H1 (cell line): Measurements from ENCODE around the gene RIN1. TPM values are rescaled to one million over a fixed set of nuclear protein-coding genes. Genes with fewer than 3 reads are reported as not detected.

ENCODE experiments used
- CTCF ChIA-PET: fragments of 300-600 bp; sonication (Branson Sonifier 250); formaldehyde crosslinking; loops from one replicate; lab custom pipeline; 2021; ENCODE audit not compliant: partially characterized antibody; lab: Charles Lee
- POLR2A ChIA-PET: fragments of 300-600 bp; sonication (Branson Sonifier 250); formaldehyde crosslinking; loops from one replicate; lab custom pipeline; 2021; ENCODE audit warnings: inconsistent platforms; ENCODE audit not compliant: partially characterized antibody; lab: Charles Lee
- DNase-seq, 2 experiments: peaks; one replicate each; pipeline versions ENCODE4 v3.0.0 to v3.0.0-alpha.2; 2010 to 2022; ENCODE audit warnings: low spot score in 2 of 2, low read depth in 1 of 2, mixed read lengths in 1 of 2
- FAIRE-seq: peaks from 2 replicates; lab custom pipeline; 2011; peaks lifted over from hg19 to GRCh38; lab: Jason Lieb, UNC
- H2AFZ ChIP-seq: 2 replicates; pipeline ENCODE4 v1.8.1; 2012; ENCODE audit warnings: low read length, inconsistent platforms
- H2AK5ac ChIP-seq: 2 replicates; pipeline ENCODE4 v1.6.1; 2013; ENCODE audit warnings: low read depth, low read length
- H2BK120ac ChIP-seq: replicated peaks from 2 replicates; pipeline ENCODE3; 2013; ENCODE audit warnings: low read depth, low read length, inconsistent platforms
- H2BK12ac ChIP-seq: 2 replicates; pipeline ENCODE4 v1.6.1; 2013; ENCODE audit warnings: low read depth, low read length
- H2BK15ac ChIP-seq: 2 replicates; pipeline ENCODE4 v1.6.1; 2013; ENCODE audit warnings: low read length
- H2BK20ac ChIP-seq: 2 replicates; pipeline ENCODE4 v1.6.1; 2013; ENCODE audit warnings: low read length
- H2BK5ac ChIP-seq: 2 replicates; pipeline ENCODE4 v1.6.1; 2013; ENCODE audit warnings: low read depth, low read length
- H3K14ac ChIP-seq: 2 replicates; pipeline ENCODE4 v1.6.1; 2013; ENCODE audit warnings: inconsistent platforms; ENCODE audit not compliant: insufficient read length
- H3K18ac ChIP-seq: 2 replicates; pipeline ENCODE4 v1.6.1; 2013; ENCODE audit warnings: low read length; ENCODE audit errors: extremely low read depth
- H3K23ac ChIP-seq: 2 replicates; pipeline ENCODE4 v1.6.1; 2013; ENCODE audit warnings: inconsistent platforms; ENCODE audit not compliant: insufficient read length
- H3K23me2 ChIP-seq: 2 replicates; pipeline ENCODE4 v1.6.1; 2013; ENCODE audit warnings: low read depth, low read length
- H3K27ac ChIP-seq: 2 replicates; pipeline ENCODE4 v1.6.1; 2011; ENCODE audit warnings: low read depth, low read length, inconsistent platforms
- H3K27me3 ChIP-seq, 4 experiments: replicated peaks in 1 of 4; 1 replicate in 1 of 4; 2 replicates in 3 of 4; pipeline versions ENCODE4 v1.6.1 to v1.8.1; 2011 to 2013; ENCODE audit warnings: low read length in 3 of 4, mild to moderate bottlenecking in 3 of 4, inconsistent platforms in 2 of 4, mixed read lengths in 2 of 4, moderate library complexity in 1 of 4; ENCODE audit not compliant: control insufficient read depth in 3 of 4, insufficient read depth in 3 of 4; ENCODE audit errors: extremely low read depth in 1 of 4
- H3K36me3 ChIP-seq, 4 experiments: 2 replicates each; pipeline versions ENCODE4 v1.6.1 to v1.8.1; 2011 to 2013; ENCODE audit warnings: mild to moderate bottlenecking in 4 of 4, low read length in 3 of 4, moderate library complexity in 2 of 4, control low read depth in 1 of 4, inconsistent platforms in 1 of 4; ENCODE audit not compliant: insufficient read depth in 4 of 4, control insufficient read depth in 2 of 4
- H3K4ac ChIP-seq: replicated peaks from 2 replicates; pipeline ENCODE3; 2013; ENCODE audit warnings: low read length, low read depth, mixed read lengths, inconsistent platforms; ENCODE audit not compliant: insufficient read length
- H3K4me1 ChIP-seq, 4 experiments: replicated peaks in 1 of 4; 1 replicate in 1 of 4; 2 replicates in 3 of 4; pipeline versions ENCODE4 v1.6.1 to v1.8.1; 2011 to 2013; ENCODE audit warnings: low read length in 3 of 4, inconsistent platforms in 2 of 4, mixed read lengths in 1 of 4; ENCODE audit not compliant: insufficient read depth in 4 of 4, control insufficient read depth in 3 of 4
- H3K4me2 ChIP-seq, 2 experiments: 2 replicates each; pipeline versions ENCODE4 v1.6.1 to v1.8.1; 2011 to 2013; ENCODE audit warnings: low read depth in 2 of 2, low read length in 2 of 2, control low read depth in 1 of 2, inconsistent platforms in 1 of 2, mild to moderate bottlenecking in 1 of 2; ENCODE audit not compliant: insufficient read depth in 1 of 2
- H3K4me3 ChIP-seq, 4 experiments: fragments of 200-600, 300-600 bp in 1 of 4; sonication (generic), shearing (Covaris generic), sonication (Bioruptor Twin) in 1 of 4; 2 replicates each; pipeline versions ENCODE4 v1.5.1 to v1.8.1; 2011 to 2016; ENCODE audit warnings: low read length in 4 of 4, low read depth in 3 of 4, control low read depth in 2 of 4, inconsistent platforms in 2 of 4, mild to moderate bottlenecking in 2 of 4, mixed read lengths in 1 of 4, moderate library complexity in 1 of 4; ENCODE audit not compliant: insufficient read depth in 2 of 4; ENCODE audit errors: extremely low read depth in 1 of 4
- H3K56ac ChIP-seq: replicated peaks from 2 replicates; pipeline ENCODE3; 2013; ENCODE audit warnings: low read depth, mild to moderate bottlenecking, mixed read lengths, low read length, inconsistent platforms; ENCODE audit not compliant: insufficient read length
- H3K79me1 ChIP-seq: 2 replicates; pipeline ENCODE4 v1.6.1; 2013; ENCODE audit warnings: low read depth, low read length, control low read depth
- H3K79me2 ChIP-seq, 2 experiments: 2 replicates each; pipeline versions ENCODE4 v1.6.1 to v1.8.1; 2012 to 2013; ENCODE audit warnings: low read length in 2 of 2, mild to moderate bottlenecking in 2 of 2, inconsistent platforms in 1 of 2; ENCODE audit not compliant: insufficient read depth in 2 of 2, control insufficient read depth in 1 of 2
- H3K9ac ChIP-seq, 4 experiments: replicated peaks in 1 of 4; 1 replicate in 1 of 4; 2 replicates in 3 of 4; pipeline versions ENCODE4 v1.6.1 to v1.8.1; 2011 to 2013; ENCODE audit warnings: low read depth in 3 of 4, low read length in 3 of 4, control low read depth in 2 of 4, mild to moderate bottlenecking in 2 of 4, moderate library complexity in 2 of 4, inconsistent platforms in 1 of 4; ENCODE audit errors: extremely low read depth in 1 of 4
- H3K9me3 ChIP-seq, 2 experiments: 2 replicates each; pipeline versions ENCODE4 v1.6.1 to v1.8.1; 2012 to 2013; ENCODE audit warnings: mild to moderate bottlenecking in 2 of 2, moderate library complexity in 2 of 2, control low read depth in 1 of 2, inconsistent platforms in 1 of 2, low read depth in 1 of 2, low read length in 1 of 2, mixed read lengths in 1 of 2; ENCODE audit not compliant: insufficient read depth in 2 of 2
- H4K20me1 ChIP-seq, 2 experiments: replicated peaks in 1 of 2; 2 replicates each; pipeline versions ENCODE3 to v1.8.1; 2011 to 2013; ENCODE audit warnings: inconsistent platforms in 2 of 2, low read length in 2 of 2, mild to moderate bottlenecking in 1 of 2; ENCODE audit not compliant: insufficient read depth in 2 of 2, control insufficient read depth in 1 of 2
- H4K5ac ChIP-seq: 2 replicates; pipeline ENCODE4 v1.6.1; 2013; ENCODE audit warnings: low read length, low read depth, mixed read lengths, inconsistent platforms; ENCODE audit not compliant: insufficient read length
- H4K8ac ChIP-seq: 2 replicates; pipeline ENCODE4 v1.8.0; 2013; ENCODE audit warnings: mild to moderate bottlenecking, moderate library complexity, low read length, inconsistent platforms; ENCODE audit not compliant: insufficient read depth; ENCODE audit errors: extremely low read depth
- H4K91ac ChIP-seq: replicated peaks from 2 replicates; pipeline ENCODE3; 2013; ENCODE audit warnings: low read length, mixed read lengths, inconsistent platforms; ENCODE audit not compliant: insufficient read length
- EP300 ChIP-seq, 2 experiments: IDR thresholded peaks; 1 replicate in 1 of 2; 2 replicates in 1 of 2; pipeline ENCODE4 v1.6.1; 2011 to 2012; ENCODE audit warnings: low read depth in 2 of 2, low read length in 2 of 2, mild to moderate bottlenecking in 2 of 2, borderline replicate concordance in 1 of 2, inconsistent platforms in 1 of 2, moderate library complexity in 1 of 2
- GABPA ChIP-seq: IDR thresholded peaks from 2 replicates; pipeline ENCODE4 v1.6.1; 2011; ENCODE audit warnings: mild to moderate bottlenecking, low read length, moderate library complexity, borderline replicate concordance; ENCODE audit not compliant: insufficient read depth
- POLR2A ChIP-seq, 2 experiments: IDR thresholded peaks; 1 replicate in 1 of 2; 2 replicates in 1 of 2; pipeline ENCODE4 v1.6.1; 2011; ENCODE audit warnings: low read depth in 2 of 2, low read length in 2 of 2, mild to moderate bottlenecking in 2 of 2; ENCODE audit errors: control extremely low read depth in 1 of 2
- SIX5 ChIP-seq: IDR thresholded peaks from 2 replicates; pipeline ENCODE4 v1.6.1; 2011; ENCODE audit warnings: mild to moderate bottlenecking, low read depth, low read length
- TAF1 ChIP-seq: IDR thresholded peaks from 2 replicates; pipeline ENCODE4 v1.6.1; 2011; ENCODE audit warnings: mild to moderate bottlenecking, low read depth, low read length
- WGBS, 2 experiments: shearing (Covaris generic) in 1 of 2; methylation state at CpG; one replicate each; pipeline versions ENCODE4 v1.1.6 to v1.1.7; 2013 to 2015; ENCODE audit warnings: low lambda C conversion rate in 2 of 2, mixed read lengths in 2 of 2, inconsistent platforms in 1 of 2, low coverage in 1 of 2, missing lambda C conversion rate in 1 of 2; ENCODE audit not compliant: insufficient replicate concordance in 2 of 2, insufficient coverage in 1 of 2, insufficient read length in 1 of 2; ENCODE audit errors: extremely low coverage in 1 of 2, missing lambda C conversion rate in 1 of 2; 5-methylcytosine and 5-hydroxymethylcytosine counted together
- polyA plus RNA-seq, 7 experiments: library from polyadenylated mRNA; depleted of rRNA in 3 of 7; stranded (reverse) in 5 of 7; unstranded in 2 of 7; fragments of >200 nt in 5 of 7; fragments of 200-250 nt in 2 of 7; gene quantifications; 1 replicate in 5 of 7; 2 replicates in 1 of 7; 4 replicates in 1 of 7; pipeline versions ENCODE4 v1.2.1 to v1.2.3, GENCODE V29; 2011 to 2013; ENCODE audit warnings: missing spikeins in 2 of 7, mixed read lengths in 2 of 7
- total RNA-seq: library from RNA; stranded (reverse); fragmentation: NEBNext Ultra II Directional; extraction: Animal tissue kit (Norgen Biotek cat#: 25700); gene quantifications from 2 replicates; pipeline ENCODE4 v1.2.1, GENCODE V29; 2021
- TF ChIP-seq, protein P1 (sequence below): IDR thresholded peaks from 2 replicates; pipeline ENCODE4 v1.6.1; 2011; ENCODE audit warnings: low read depth, mild to moderate bottlenecking, low read length; ENCODE audit not compliant: insufficient read depth

RIN1 gene
- total and polyA plus RNA-seq, 2 of the 8 experiments (the other 6 are each of a cell fraction or from before 2014, with no cell fraction given) = 2.5 to 5.4 TPM

- H2AFZ ChIP-seq = no peak overlapping the region
- no peak overlapping the region for H4K8ac ChIP-seq
- no peak overlapping the region for H2BK20ac ChIP-seq
- peaks cover 6% of the 10 kb centered on the region for H3K79me1 ChIP-seq
- H3K9me3 ChIP-seq = no peaks in the 10 kb centered on the region
- CTCF ChIA-PET = interaction anchor here (0.9 to 6.9 kb wide), 14 partner anchors 10 to 84 kb away, joined by 3 to 57 read pairs (median 5); partner anchors contain the start of gene RIN1
- POLR2A ChIA-PET = interaction anchor here (0.7 to 4.5 kb wide), 11 partner anchors 7 to 58 kb away, joined by 3 to 29 read pairs (median 7); partner anchors contain the start of genes BRMS1, CD248, CNIH2 and RAB1B
- H3K27me3 ChIP-seq = peaks cover 2 to 19% (median 13%) of the 10 kb centered on the region in 4 experiments
- H3K23me2 ChIP-seq = peaks cover 11% of the 10 kb centered on the region; the same call in 1 of the 2 replicates
- H3K56ac ChIP-seq = no peak overlapping the region
- H4K91ac ChIP-seq = no peak overlapping the region
- no peak overlapping the region for H3K18ac ChIP-seq
- no peak overlapping the region for H2BK5ac ChIP-seq
- DNase-seq (no peak), FAIRE-seq (no peak)
- H3K27ac ChIP-seq = no peak overlapping the region
- H4K20me1 ChIP-seq = peaks cover 8 to 13% of the 10 kb centered on the region in 2 experiments
- no peak overlapping the region for H2BK120ac ChIP-seq
- H4K5ac ChIP-seq = no peak overlapping the region
- H2BK12ac ChIP-seq = no peak overlapping the region
- H3K4me3 ChIP-seq = 0 out of 8 replicates have a peak overlapping the region, but pooled peaks of 3 of the 4 experiments have one; percentile 91 to 94 (median 93)
- peaks cover 0 to 26% (median 9%) of the 10 kb centered on the region in 4 experiments; a peak in 5 of 7 replicates for H3K4me1 ChIP-seq
- no peak for TF ChIP-seq SIX5
- no peak for TF ChIP-seq TAF1
- TF ChIP-seq POLR2A (IDR thresholded peaks at IDR 0.05; ENCODE audit: control extremely low read depth in 1 of 2, low read depth in 2 of 2, low read length in 2 of 2) = no peak
- TF ChIP-seq GABPA = no peak
- no peak for TF ChIP-seq EP300 (IDR thresholded peaks at IDR 0.05; ENCODE audit: borderline replicate concordance in 1 of 2, low read depth in 2 of 2, low read length in 2 of 2)
- TF ChIP-seq, protein P1, sequence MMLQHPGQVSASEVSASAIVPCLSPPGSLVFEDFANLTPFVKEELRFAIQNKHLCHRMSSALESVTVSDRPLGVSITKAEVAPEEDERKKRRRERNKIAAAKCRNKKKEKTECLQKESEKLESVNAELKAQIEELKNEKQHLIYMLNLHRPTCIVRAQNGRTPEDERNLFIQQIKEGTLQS = no peak
- no peak overlapping the region for H3K14ac ChIP-seq
- H3K79me2 ChIP-seq = peaks cover 0 to 9% of the 10 kb centered on the region in 2 experiments; a peak in 1 of 4 replicates
- no peak overlapping the region for H3K23ac ChIP-seq
- no peak overlapping the region for H2AK5ac ChIP-seq
- no peak overlapping the region for H3K4ac ChIP-seq
- 90% methylated on average over 9 of the region's 10 CpGs; no CpG with 5 or more reads in 1 of the 2 experiments for WGBS, 2 experiments
- H3K4me2 ChIP-seq = peak overlapping the region; percentile 74 to 93; a peak in 1 of 4 replicates
- H2BK15ac ChIP-seq = no peak overlapping the region
- no peak overlapping the region for H3K9ac ChIP-seq
- peaks cover 0 to 2% (median 0%) of the 10 kb centered on the region in 4 experiments; a peak in 1 of 8 replicates for H3K36me3 ChIP-seq
These were observed 48.9 kb downstream of the RIN1 start for GRCh38 chr11:66287211-66287888.
